Psoas muscle (tissue), 8 donors: ENCODE data around the gene CHPT1. TPM values are rescaled to one million over a fixed set of nuclear protein-coding genes. Genes with fewer than 3 reads are reported as not detected.
"Not testable (repeated sequence)": the region's sequence is repeated elsewhere in the genome, so short reads cannot be mapped to it uniquely, and the experiment has no call there.

Source experiments
- ATAC-seq, 4 donors: fragments of 200-7000 bp; cut with Tn5 transposase; one replicate each; pipeline ENCODE4 v1.9.1; 2020; ENCODE audit warnings: moderate library complexity in 3 of 4, mild to moderate bottlenecking in 2 of 4
- DNase-seq, 2 donors: peaks; one replicate each; pipeline ENCODE4 v3.0.0-alpha.2; 2020
- H3K27ac ChIP-seq: fragments of 200-600 bp; one replicate; pipeline ENCODE4 v1.8.0; 2022
- H3K27me3 ChIP-seq, 3 donors: fragments of 200-600 bp in 1 of 3; one replicate each; pipeline versions ENCODE4 v1.6.1 to v1.8.0; 2013 to 2022; ENCODE audit warnings: low read length in 2 of 3, mild to moderate bottlenecking in 2 of 3, moderate library complexity in 1 of 3; ENCODE audit not compliant: insufficient read depth in 3 of 3
- H3K36me3 ChIP-seq, 2 donors: fragments of 200-600 bp in 1 of 2; one replicate each; pipeline versions ENCODE4 v1.6.1 to v1.8.0; 2013 to 2022; ENCODE audit warnings: low read depth in 1 of 2, mild to moderate bottlenecking in 1 of 2, moderate library complexity in 1 of 2; ENCODE audit not compliant: insufficient read depth in 1 of 2
- H3K4me1 ChIP-seq: fragments of 200-600 bp; one replicate; pipeline ENCODE4 v1.8.0; 2022
- H3K4me3 ChIP-seq: fragments of 200-600 bp; one replicate; pipeline ENCODE4 v1.8.0; 2022; ENCODE audit warnings: mild to moderate bottlenecking
- H3K9me3 ChIP-seq: fragments of 200-600 bp; one replicate; pipeline ENCODE4 v1.8.0; 2022
- CTCF ChIP-seq: fragments of 200-600 bp; IDR thresholded peaks from one replicate; pipeline ENCODE4 v1.8.0; 2022; ENCODE audit warnings: antibody characterized with exemption
- WGBS, 3 donors: extraction: QIAGEN DNeasy Blood & Tissue Kit; methylation state at CpG; one replicate each; pipeline versions ENCODE4 v1.1.6 to v1.1.7; 2013; 5-methylcytosine and 5-hydroxymethylcytosine counted together
- intact Hi-C, 2 donors: fragments of 100-400 bp; cut with DNase I; formaldehyde crosslinking; loops; one replicate each; pipeline versions ENCODE4 v1.11.0 to v1.14.2; 2022
- polyA plus RNA-seq, 3 donors: library from polyadenylated mRNA; stranded (reverse); fragments of 200-250 nt; gene quantifications; one replicate each; pipeline ENCODE4 v1.2.3, GENCODE V29; 2013
- total RNA-seq, 4 donors: library from RNA; stranded (reverse); fragmentation: NEBNext Ultra II Directional in 2 of 4; extraction: Animal tissue kit (Norgen Biotek cat#: 25700) in 2 of 4; gene quantifications; one replicate each; pipeline versions ENCODE4 v1.2.1 to v1.2.4, GENCODE V29; 2021 to 2023
- donor health status: healthy with polysubstance abuse.
- donor health status: DM: no; HTN: no; CAD: no; lungs with moderate emphysema.
- donor health status: Bipolar disorder and iron deficiency.
- donor health status: healthy.
- donor health status: DM: yes; HTN: yes; CAD: no.
- donor health status: DM: no; HTN: no; CAD: no.
- donor health status: DM: no; HTN: no; CAD: no.
- donor health status: DM: yes; HTN: yes; CAD: no.

Gene CHPT1
- total and polyA plus RNA-seq, 7 donors: 17.9 to 38.9 (median 20.7) TPM

GRCh38 chr12:101729842-101730241 lies 32.4 kb downstream of the CHPT1 start:
- Histone ChIP-seq H3K9me3 (no peaks in the 10 kb centered on the region), H3K27me3 (no peaks in the 10 kb centered on the region), H3K36me3 (peaks cover 5 to 100% of the 10 kb centered on the region in 2 donors), H3K4me1 (no peaks in the 10 kb centered on the region), H3K4me3 (no peak overlapping the region), H3K27ac (no peak overlapping the region)
- DNase-seq: no peak
- no peak for ATAC-seq
- TF ChIP-seq CTCF: no peak
- intact Hi-C loops: no loop called here

- no peak overlapping the region for H3K27ac ChIP-seq
- H3K4me3 ChIP-seq: no peak overlapping the region
- ATAC-seq: no peak
- no peaks in the 10 kb centered on the region for H3K27me3 ChIP-seq
- no peaks in the 10 kb centered on the region for H3K9me3 ChIP-seq
- no peak for TF ChIP-seq CTCF
- no peaks in the 10 kb centered on the region for H3K4me1 ChIP-seq
- DNase-seq: no peak
- intact Hi-C loops: no loop called here
- peaks cover 5 to 96% of the 10 kb centered on the region in 2 donors for H3K36me3 ChIP-seq
- WGBS, 3 donors: 77 to 91% (median 87%) methylated on average over 1 of the region's 1 CpG
Observed at GRCh38 chr12:101732318-101732717, 34.9 kb downstream of the CHPT1 start.

- no peak for DNase-seq
- Histone ChIP-seq H3K27ac (no peak overlapping the region), H3K9me3 (no peaks in the 10 kb centered on the region), H3K27me3 (no peaks in the 10 kb centered on the region), H3K36me3 (peaks cover 5 to 96% of the 10 kb centered on the region in 2 donors), H3K4me3 (no peak overlapping the region), H3K4me1 (no peaks in the 10 kb centered on the region)
- ATAC-seq: no peak
- WGBS, 3 donors: 91 to 94% (median 92%) methylated on average over 2 of the region's 2 CpGs
- intact Hi-C loops: no loop called here
- TF ChIP-seq CTCF: no peak
Observed at GRCh38 chr12:101733166-101733565, 35.7 kb downstream of the CHPT1 start.

- ATAC-seq, intact Hi-C loops: not testable (repeated sequence)
- peaks cover 5 to 96% of the 10 kb centered on the region in 2 donors for H3K36me3 ChIP-seq
Observed at GRCh38 chr12:101734482-101734881, 37.0 kb downstream of the CHPT1 start.

GRCh38 chr12:101737476-101737875 lies 40.0 kb downstream of the CHPT1 start:
- ATAC-seq (no peak), DNase-seq (no peak)
- no peaks in the 10 kb centered on the region for H3K9me3 ChIP-seq
- TF ChIP-seq CTCF: no peak
- H3K27me3 ChIP-seq: no peaks in the 10 kb centered on the region
- 77 to 91% (median 79%) methylated on average over 6 of the region's 6 CpGs for WGBS, 3 donors
- H3K4me3 ChIP-seq: no peak overlapping the region
- H3K36me3 ChIP-seq: peaks cover 0 to 88% of the 10 kb centered on the region in 2 donors
- H3K4me1 ChIP-seq: no peaks in the 10 kb centered on the region
- no peak overlapping the region for H3K27ac ChIP-seq
- intact Hi-C loops: no loop called here

More at GRCh38 chr12:101734482-101734881, 37.0 kb downstream of the CHPT1 start:
- H3K9me3 ChIP-seq, H3K27ac ChIP-seq, H3K4me3 ChIP-seq, H3K4me1 ChIP-seq, DNase-seq, H3K27me3 ChIP-seq: not testable (repeated sequence)
- WGBS, 3 donors: 39 to 65% (median 41%) methylated on average over 5 of the region's 5 CpGs
